K562 (cell line): ENCODE data around the gene HIVEP3. TPM values are rescaled to one million over a fixed set of nuclear protein-coding genes. Genes with fewer than 3 reads are reported as not detected.

Source experiments
- HMGN3 ChIP-seq: IDR thresholded peaks from 2 replicates; pipeline ENCODE4 v1.6.1; 2011; ENCODE audit warnings: borderline replicate concordance, low read depth, mild to moderate bottlenecking, mixed read lengths, low read length; ENCODE audit not compliant: insufficient read length; ENCODE audit errors: extremely low read depth
- IFI16 ChIP-seq: fragments of 250-450 bp; sonication (Bioruptor Pico); IDR thresholded peaks from 2 replicates; pipeline ENCODE4 v2.1.2; 2022; ENCODE audit warnings: mild to moderate bottlenecking, inconsistent platforms
- MAFF ChIP-seq: IDR thresholded peaks from 2 replicates; pipeline ENCODE4 v1.6.1; 2012; ENCODE audit warnings: low read length, improper control_type of control experiment
- MAFG ChIP-seq: fragments of 450-650 bp; conservative IDR thresholded peaks from 2 replicates; pipeline ENCODE4 v1.6.1; 2016; ENCODE audit warnings: missing genetic modification characterization, missing compliant biosample characterization
- MAFK ChIP-seq: IDR thresholded peaks from 2 replicates; pipeline ENCODE4 v1.6.1; 2011; ENCODE audit warnings: low read length, improper control_type of control experiment
- RAD21 ChIP-seq, 2 experiments: fragments of 250-450 bp in 1 of 2; fragments of 450-650 bp in 1 of 2; sonication (Bioruptor Pico) in 1 of 2; formaldehyde crosslinking in 1 of 2; IDR thresholded peaks in 1 of 2; conservative IDR thresholded peaks in 1 of 2; 2 replicates each; pipeline versions ENCODE4 v1.4.0 to v1.8.0; 2020 to 2022; ENCODE audit warnings: mild to moderate bottlenecking in 2 of 2, moderate library complexity in 1 of 2
- SMC3 ChIP-seq: conservative IDR thresholded peaks from 2 replicates; pipeline ENCODE4 v1.6.1; 2011; ENCODE audit warnings: low read depth, low read length, improper control_type of control experiment; ENCODE audit not compliant: insufficient read depth
- ZNF764 ChIP-seq: fragments of 250-450 bp; sonication (Bioruptor Pico); IDR thresholded peaks from 2 replicates; pipeline ENCODE4 v1.4.0; 2020; ENCODE audit warnings: low read depth, mild to moderate bottlenecking, moderate library complexity
- ZNF778 ChIP-seq: fragments of 450-650 bp; formaldehyde crosslinking; IDR thresholded peaks from 2 replicates; pipeline ENCODE4 v1.4.0; 2020; ENCODE audit warnings: mild to moderate bottlenecking, moderate library complexity
- polyA plus RNA-seq, 8 experiments: library from polyadenylated mRNA; depleted of rRNA in 4 of 8; stranded (reverse) in 5 of 8; unstranded in 3 of 8; fragments of >200 nt; fragmentation: Nextera tagmentation in 2 of 8; fragmentation: Illumina TruSeq in 1 of 8; extraction: Ambion mirVana in 2 of 8; extraction: Trizol in 1 of 8; gene quantifications; 2 replicates each; pipeline versions ENCODE4 v1.2.1 to v1.2.3, GENCODE V29; 2011 to 2014; ENCODE audit warnings: inconsistent platforms in 1 of 8, missing spikeins in 1 of 8
- total RNA-seq, 7 experiments: library from RNA; depleted of rRNA in 6 of 7; stranded (reverse); fragments of >200 nt in 6 of 7; fragmentation: Illumina TruSeq in 2 of 7; extraction: Trizol in 2 of 7; gene quantifications; 2 replicates each; pipeline versions ENCODE4 v1.2.1 to v1.2.3, GENCODE V29; 2011 to 2021; ENCODE audit warnings: low replicate concordance in 1 of 7
- TF ChIP-seq, protein P1 (sequence below): fragments of 450-650 bp; IDR thresholded peaks from 2 replicates; pipeline ENCODE4 v1.6.1; 2017; ENCODE audit warnings: antibody characterized with exemption

The HIVEP3 gene
- total and polyA plus RNA-seq, 9 of the 15 experiments (the other 6 are each of a cell fraction or from before 2014, with no cell fraction given) = 0.09 to 0.58 (median 0.34) TPM; not detected in 1

- TF ChIP-seq ZNF764 (CRISPR knock-in tag) = peak; percentile 93
- peak; percentile 98 for TF ChIP-seq MAFF
- peak; percentile 98 for TF ChIP-seq MAFG
- TF ChIP-seq MAFK = peak; percentile 99
- no peak for TF ChIP-seq ZNF778
- TF ChIP-seq SMC3 = 0 out of 2 replicates have a peak, but pooled peaks have one; percentile 28
- TF ChIP-seq RAD21 (CRISPR knock-in tag; conservative IDR thresholded peaks at IDR 0.05 in 1 of 2, IDR thresholded peaks at IDR 0.05 in 1 of 2) = peak; percentile 15 to 52; a peak in 3 of 4 replicates
- no peak for TF ChIP-seq HMGN3
- TF ChIP-seq IFI16 = no peak
- TF ChIP-seq, protein P1, sequence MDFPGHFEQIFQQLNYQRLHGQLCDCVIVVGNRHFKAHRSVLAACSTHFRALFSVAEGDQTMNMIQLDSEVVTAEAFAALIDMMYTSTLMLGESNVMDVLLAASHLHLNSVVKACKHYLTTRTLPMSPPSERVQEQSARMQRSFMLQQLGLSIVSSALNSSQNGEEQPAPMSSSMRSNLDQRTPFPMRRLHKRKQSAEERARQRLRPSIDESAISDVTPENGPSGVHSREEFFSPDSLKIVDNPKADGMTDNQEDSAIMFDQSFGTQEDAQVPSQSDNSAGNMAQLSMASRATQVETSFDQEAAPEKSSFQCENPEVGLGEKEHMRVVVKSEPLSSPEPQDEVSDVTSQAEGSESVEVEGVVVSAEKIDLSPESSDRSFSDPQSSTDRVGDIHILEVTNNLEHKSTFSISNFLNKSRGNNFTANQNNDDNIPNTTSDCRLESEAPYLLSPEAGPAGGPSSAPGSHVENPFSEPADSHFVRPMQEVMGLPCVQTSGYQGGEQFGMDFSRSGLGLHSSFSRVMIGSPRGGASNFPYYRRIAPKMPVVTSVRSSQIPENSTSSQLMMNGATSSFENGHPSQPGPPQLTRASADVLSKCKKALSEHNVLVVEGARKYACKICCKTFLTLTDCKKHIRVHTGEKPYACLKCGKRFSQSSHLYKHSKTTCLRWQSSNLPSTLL = no peak
Measured at GRCh38 chr1:41578712-41579335, 339.9 kb downstream of the HIVEP3 start (continued).
